ENCODE data around the gene ARHGEF7.

Gene ARHGEF7

DNA sequence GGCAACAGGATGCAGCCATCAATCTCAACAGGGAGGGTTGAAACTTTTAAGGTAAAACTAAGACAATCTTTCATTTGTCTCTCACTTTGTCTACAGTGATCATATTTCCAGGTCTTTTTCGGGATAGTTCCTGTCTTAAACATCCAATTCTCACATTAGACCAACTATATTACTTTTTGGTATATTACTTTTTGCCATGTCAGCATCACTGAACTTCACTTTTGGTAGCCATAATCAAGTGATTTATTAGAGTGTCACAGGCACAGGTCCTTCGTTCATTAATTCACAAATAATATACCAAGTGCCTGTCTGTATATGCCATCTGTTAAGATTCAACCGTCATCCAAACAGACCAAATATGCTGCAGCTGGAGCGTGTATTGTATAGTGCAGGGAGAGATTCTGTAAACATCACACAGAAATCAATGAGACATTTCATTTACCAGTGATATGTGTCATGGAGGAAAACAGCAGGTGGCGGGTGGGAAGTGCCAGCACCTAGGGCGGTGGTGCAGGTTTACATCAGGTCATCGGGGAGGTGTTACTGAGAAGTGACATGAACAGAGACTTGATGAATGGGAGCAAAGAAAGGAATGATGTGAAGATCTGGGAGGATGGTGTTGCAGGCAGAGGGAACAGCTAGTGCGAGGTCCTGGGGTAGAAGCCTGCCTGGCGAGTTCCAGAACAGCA is 24.9 kb downstream of the ARHGEF7 start:
- DNase-seq = no peak

DNA sequence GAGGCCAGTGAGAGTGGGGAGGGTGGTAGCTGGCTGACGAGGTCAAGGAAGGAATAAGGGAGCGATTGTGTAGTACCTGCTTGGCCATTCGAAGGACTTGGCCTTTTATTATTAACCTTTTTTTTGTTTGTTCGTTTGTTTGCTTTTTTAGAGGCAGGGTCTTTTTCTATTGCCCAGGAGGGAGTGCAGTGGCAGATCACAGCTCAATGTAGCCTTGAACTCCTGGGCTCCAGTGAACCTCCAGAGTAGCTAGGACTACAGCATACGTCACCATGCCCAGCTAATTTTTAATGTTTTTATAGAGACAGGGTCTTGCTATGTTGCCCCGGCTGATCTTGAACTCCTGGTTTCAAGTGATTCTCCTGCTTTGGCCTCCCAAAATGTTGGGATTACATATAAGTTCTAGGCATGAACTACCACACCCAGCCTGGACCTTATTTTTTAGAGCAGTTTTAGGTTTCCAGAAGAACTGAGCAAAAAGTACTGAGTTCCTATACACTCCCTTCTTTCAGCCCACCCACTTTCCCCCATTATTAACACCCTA is 25.5 kb downstream of the ARHGEF7 start:
- DNase-seq = no peak

DNA sequence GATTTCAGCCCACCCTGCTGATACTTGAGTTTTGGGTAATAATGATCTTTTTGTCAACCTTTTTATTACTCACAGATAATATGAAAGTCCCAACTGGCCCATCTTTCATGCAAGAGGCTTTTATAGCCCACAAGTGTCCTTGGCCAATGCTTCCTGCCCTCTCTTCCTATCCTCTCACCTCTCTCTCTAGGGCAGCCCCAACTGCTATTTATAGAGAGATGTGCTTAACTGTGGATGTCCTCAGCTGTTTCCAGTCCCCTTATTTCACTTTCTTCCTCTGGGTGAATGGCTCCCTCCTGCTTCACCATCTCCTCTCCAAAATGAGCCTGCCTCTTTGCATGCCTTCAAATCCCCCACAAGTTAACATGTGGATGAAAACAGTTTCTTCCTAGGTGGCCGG is 27.4 kb downstream of the ARHGEF7 start:
- no peak for DNase-seq

GRCh38 chr13:111143865-111144540 is 28.9 kb downstream of the ARHGEF7 start:
- DNase-seq = no peak

DNA sequence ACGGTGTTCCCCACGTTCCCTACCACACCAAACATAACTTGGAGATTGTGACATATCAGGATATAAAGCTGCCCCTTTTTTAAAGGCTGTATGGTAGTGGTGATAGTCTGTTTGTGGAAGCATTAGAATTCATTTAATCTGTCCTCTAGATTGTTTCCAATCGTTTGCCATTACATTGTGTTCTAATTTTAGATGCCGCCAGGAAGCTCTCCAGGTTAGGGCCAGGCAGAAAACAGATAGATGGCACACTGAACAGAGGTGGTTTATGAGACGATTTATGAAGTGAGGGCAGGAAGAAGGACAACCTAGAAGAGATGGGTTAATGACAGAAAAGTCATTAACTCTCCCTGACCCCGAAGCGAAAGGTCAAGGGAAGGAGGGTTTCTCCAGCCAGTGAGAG is 30.0 kb downstream of the ARHGEF7 start:
- DNase-seq = no peak

- DNase-seq = no peak
Observed at GRCh38 chr13:111145506-111145905, 30.4 kb downstream of the ARHGEF7 start.

DNA sequence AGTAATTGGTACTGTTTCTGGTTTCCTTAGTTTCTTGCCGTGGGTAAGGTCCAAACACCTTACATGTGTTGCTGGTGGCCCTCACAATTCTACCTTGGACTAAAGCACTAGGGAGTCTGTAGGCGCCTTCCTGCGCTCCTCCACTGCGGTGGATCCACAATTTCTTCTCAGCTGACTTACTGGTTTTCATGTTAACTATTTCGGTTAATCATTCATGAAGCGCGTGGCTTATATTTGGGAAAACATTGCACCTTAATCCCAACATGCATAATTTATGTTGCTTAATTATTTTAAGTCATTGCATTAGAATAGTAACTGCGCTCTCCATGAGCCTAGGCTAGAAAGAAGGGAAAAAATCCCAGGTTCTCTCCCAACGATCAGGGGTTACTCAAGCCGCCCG is 37.7 kb downstream of the ARHGEF7 start:
- DNase-seq = no peak

GRCh38 chr13:111153279-111153976 is 38.3 kb downstream of the ARHGEF7 start:
- peak; percentile 82 for DNase-seq

GRCh38 chr13:111153977-111154332 is 38.8 kb downstream of the ARHGEF7 start:
- no peak for DNase-seq

DNA sequence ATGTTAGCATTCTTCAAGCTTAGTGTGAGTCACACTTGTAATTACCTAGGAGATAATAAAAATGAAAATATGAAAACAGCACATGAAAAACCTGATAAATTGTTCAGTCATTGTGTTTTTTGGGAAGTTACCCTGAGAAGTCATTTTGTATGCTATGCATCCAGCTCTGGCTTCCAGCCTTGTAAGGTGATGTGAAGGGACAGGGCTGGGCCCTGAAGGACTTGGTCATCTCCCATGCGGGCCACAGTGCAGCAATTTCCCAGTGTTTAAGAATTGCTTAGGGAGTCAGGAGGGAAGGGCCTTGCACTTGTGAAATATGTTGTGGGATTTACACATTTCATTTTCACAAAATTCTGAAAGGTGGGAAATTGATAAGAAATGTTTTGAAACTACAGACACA is 41.3 kb downstream of the ARHGEF7 start:
- no peak for DNase-seq

DNA sequence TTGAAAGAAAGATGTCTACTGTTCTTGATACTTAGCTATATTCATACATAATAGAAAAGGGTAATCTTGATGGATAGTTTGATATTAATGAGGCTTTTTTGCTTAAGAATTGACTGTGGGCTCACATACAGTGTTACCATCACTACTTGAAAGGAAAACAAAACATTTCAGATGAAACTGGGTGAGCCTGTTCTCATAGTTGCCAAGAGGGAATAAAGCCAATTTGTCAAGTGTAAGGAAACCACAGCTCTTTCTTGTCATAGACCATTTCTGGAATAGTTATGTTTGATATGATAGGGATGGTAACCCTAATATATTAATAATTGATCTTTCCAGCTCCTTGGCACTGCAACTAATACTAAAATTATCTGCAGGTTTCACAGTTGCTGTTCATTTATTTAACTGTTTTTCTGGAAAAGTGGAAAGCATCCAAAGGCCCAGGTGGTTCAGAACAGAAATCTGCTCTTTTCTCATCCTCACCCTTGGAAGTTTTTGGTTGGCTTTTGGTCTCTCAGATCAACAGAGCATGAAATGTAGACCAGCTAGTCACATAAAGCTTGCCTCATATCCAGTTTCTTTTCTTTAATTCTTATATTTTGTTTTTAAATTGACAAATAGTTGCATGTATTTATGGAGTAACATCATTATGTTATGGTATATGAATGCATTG is 43.2 kb downstream of the ARHGEF7 start:
- DNase-seq = no peak

DNA sequence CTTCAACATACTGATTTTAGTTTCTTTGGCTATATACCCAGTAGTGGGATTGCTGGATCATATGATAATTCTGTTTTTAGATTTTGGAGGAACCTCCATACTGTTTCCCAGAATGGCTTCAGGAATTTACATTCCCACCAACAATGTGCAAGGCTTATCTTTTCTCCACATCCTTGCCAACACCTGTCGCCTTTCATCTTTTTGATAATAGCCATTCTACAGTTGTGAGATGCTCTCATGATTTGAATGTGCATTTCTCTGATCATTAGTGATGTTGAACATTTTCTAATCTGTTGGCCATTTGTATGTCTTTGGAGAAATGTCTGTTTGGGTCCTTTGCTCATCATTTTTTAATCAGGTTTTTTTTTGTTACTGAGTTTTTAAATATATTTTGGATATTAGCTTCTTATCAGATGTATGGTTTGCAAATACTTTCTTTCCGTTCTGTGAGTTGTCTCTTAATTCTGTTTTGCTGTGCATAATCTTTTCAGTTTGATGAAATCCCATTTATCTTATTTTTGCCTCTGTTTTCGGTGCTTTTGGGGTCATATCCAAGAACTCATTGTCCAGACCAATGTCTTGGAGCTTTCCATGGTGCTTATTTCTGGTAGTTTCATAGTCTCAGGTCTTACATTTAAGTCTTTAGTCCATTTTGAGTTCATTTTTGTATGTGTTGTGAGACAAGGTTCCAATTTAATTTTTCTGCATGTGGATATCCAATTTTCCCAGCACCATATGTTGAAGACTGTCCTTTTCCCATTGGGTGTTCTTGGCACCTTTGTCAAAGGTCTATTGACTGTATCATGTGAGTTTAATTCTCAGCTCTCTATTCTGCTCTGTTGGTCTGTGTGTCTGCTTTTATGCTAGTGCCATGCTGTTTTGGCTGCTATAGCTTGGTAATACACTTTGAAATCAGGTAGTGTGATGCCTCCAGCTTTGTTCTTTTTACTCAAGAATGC is 44.5 kb downstream of the ARHGEF7 start:
- DNase-seq = no peak

DNA sequence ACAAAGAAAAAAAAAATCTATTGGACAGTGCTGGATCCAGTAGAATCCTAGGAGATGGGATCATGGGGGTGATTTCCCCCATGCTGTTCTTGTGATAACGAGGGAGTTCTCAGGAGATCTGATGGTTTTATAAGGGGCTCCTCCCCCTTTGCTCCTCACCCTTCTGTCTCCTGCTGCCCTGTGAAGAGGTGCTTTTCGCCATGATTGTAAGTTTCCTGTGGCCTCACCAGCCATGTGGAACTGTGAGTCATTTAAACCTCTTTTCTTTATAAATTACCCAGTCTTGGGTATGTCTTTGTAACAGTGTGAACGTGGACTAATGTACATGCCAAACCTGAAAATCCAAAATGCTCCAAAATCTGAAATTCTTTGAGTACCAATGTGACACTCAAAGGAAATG is 45.5 kb downstream of the ARHGEF7 start:
- DNase-seq = no peak

DNA sequence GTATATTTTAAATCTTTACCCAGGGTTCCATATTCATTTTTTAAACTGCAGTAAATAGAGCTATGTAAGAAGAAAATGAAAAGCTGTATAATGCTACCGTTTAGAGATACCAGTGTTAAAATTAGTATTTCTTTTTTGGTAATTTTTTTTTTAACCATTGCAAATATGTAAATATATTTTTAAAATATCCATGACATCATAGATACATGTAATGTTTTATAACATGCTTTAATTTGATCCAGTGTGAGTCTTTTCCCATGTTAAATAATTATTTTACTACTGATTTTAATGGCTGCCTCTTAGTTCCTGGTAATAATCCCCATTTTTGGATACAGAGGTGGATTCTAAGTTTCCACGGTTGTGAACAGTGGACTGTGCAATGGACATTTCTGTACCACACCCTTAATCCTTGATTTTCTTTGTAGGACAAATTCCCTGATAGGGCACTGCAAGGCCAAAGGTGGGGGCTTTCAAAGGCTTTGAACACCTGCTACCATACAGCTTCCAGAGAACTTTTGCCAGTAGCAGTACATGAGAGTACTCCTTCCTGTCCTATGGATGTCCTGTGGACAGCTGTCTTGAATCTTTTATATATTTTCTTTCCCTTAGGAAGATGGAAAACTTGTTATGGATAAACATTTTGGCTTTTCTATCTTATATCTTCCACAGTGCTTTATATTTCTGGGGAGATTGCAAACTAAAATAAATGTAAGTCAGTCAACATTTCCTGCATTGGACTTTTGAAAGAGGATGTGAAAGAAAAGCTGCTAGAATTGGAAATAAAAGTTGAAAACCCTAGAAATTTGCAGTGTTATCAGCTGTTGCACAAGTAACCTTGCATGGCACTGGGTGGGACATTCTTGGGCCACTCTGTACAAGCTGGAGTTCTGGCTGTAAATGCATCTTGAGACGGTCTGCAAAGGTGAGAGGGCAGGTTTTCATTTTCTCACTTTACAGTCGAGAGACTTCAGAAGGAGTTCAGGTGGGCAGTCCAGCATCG is 46.8 kb downstream of the ARHGEF7 start:
- no peak for DNase-seq

DNA sequence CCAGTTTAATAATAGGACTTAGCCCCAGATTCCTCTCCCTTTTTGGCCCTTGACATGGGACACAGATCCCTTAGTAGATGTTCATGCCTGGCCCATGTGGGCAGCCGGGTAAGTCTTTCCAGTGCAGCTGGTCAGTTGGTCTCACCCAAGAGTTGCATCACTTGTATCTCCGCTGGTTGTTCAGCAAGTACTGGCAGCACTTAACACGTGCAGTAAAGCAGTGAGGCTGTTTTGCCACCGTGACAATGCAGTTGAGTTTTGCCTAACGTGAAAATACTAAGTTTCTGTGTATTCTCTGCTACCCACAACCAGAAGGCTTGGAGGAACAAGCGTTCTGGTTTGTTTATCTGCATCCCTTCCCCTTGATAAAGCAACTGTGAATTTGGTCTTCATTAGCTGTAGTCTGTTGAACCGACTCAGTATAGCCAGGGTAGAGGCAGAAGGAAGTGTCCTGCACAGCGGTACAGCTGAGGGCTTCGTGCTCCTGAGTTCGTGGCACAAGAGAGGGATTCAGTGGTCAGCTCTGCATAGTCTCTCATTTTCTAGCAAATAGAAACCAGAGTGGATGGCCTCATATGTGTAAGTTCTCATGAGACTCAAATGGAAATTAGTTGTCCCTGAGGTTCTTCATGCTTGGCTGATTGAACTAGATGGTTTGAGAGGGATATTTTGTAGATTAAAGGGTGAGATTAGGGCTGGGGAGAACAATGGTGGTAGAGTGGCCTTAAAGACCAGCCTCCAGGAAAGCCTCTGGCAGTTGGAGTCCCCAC is 50.3 kb downstream of the ARHGEF7 start:
- no peak for DNase-seq

DNA sequence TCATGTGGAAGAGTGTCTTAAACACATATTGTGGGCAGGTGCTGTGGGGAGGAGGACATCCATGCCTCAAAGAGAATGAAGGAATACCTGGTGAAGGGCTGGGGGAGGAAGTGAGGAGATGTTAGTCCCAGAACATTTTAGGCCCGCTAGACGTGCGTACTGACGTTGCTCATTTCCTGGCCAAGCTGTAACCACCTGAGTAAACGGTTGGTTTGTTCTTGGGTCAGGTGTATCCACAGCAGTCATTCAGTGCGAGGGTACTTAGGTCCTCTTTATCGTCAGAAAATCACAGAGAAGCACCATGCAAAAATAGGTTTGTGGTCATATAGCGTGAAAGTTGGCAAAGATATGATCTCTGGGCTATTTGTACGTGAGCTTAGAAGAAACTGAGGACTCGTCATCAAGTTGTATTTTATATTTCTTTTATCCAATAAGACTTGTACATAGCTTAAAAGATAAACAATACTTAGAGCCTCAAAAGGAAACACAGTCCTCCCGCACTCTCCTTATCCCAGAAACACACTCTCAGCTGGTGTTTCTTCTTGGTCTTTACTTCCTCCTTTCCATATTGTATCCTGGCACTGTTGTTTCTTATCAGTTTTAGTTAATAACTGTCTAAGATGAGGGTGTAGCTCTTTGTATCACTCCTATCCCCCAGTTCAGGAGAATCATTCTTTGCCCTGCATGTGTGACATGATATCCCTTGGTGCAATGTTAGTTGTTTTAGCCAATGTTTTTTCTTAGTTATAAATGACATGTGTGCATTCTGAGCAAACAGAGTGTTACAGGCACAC is 52.0 kb downstream of the ARHGEF7 start:
- DNase-seq = no peak

DNA sequence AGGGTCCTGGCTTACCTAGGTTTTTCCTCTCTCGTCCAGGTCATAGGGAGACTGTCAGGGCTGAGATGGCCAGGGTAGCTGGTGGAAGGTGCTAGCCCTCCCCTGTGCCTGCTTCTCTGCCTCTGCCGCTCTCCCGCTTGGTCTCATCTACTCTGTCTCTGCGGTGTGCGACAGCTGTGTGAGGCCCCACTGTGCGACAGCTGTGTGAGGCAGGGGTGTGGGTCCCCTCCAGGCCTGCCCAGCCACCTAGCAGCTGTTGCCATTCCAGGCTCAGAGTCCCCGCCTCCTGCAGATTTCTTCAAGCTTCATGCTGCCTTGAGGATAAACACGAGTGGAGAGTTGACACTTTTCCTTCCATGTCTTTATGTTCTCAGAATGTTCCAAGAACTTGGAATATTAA is 53.0 kb downstream of the ARHGEF7 start:
- DNase-seq = no peak

GRCh38 chr13:111171112-111171511 is 56.0 kb downstream of the ARHGEF7 start:
- DNase-seq = no peak

GRCh38 chr13:111171629-111172028 is 56.5 kb downstream of the ARHGEF7 start:
- DNase-seq = no peak
